HG03354 (cell line): ENCODE data around the gene SLCO2A1.

Source experiments
- ATAC-seq: cut with Tn5 transposase; IDR thresholded peaks from one replicate; pipeline ENCODE4 v1.9.1; 2021; ENCODE audit warnings: mild to moderate bottlenecking; ENCODE audit not compliant: unreplicated experiment, poor library complexity, severe bottlenecking

The SLCO2A1 gene

GRCh38 chr3:134064081-134064480 is 34.4 kb upstream of the SLCO2A1 start:
- no peak for ATAC-seq

- ATAC-seq: no peak
Measured at GRCh38 chr3:134061401-134061800, 31.7 kb upstream of the SLCO2A1 start.

DNA sequence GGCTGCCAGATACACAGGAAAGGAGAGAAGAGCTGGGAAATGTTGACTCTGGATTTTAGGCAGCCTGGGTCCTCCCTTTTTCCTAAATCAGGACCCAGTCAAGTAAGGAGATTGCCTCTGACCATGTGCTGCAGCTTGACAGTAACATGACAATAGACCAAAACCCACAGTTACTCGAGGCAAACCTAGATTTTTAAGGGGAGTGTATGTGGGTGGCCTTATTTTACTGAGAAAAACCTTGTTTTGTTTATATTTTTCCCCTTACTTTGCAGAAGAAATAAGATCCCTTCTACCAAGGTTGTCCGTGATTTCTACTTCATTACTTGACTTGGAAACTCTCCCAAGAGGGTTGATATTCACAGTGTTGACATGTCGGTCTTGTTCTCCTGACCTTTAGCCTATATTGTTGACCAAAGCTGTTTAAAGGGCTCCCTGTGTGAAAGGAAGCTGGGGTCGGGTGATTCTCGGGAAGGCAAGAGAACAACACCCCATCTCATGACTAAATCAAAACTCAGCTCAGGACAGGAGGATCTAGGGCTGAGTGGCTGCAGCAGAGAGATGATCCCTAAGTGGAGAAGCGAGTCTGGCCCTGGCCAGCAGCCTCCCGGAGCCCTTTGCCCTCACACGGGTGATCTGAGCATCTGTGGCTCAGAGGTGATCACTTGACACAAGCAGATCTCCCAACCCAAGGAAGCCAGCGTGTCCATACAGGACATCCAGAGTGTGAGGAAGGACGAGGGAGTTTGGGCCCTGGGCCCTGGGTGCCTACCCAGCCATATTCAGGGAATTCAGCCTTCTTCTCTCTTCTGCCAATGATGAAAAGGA is 31.0 kb upstream of the SLCO2A1 start:
- no peak for ATAC-seq

DNA sequence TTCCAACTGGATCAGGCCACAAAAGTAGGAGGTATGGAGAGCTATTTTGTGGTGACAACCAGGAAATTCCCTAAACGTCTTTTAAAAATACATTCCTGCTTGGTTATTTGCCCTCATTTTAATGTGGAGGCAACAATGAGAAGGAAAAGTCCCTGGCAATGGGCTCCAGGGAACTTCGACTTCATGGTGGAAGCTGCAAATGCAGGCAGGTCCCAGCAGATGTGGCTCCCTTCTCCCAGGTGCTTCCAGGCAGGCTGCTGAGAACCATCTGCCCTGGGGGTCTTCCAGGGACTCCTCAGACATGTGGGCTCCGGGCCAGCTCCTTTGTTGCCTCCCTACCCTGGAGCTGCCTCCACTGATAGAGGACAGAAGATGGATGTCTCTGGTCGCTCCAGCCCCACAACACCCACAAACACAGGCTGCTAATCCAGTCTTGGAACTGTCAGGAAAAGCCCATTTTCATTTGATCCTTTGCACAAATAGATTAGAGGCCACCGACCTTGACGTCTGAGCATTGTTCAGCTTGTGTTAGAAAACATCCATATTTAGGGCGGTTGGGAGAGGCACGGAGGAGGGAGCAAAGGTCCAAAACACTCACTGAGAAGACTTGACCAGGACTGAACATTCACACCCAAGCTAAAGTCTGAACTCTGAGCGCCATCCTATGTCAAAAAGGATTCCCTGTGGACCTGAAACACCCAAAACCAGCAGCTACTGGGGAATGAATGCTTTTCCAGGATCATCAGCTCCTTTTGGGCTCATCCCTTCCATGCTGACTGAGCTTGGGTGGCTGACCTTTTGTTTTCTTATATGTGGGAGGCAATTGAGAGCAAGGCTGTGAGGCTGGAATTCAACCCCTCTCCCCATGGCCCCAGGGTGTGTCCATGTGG is 30.2 kb upstream of the SLCO2A1 start:
- no peak for ATAC-seq

GRCh38 chr3:134059035-134059601 is 29.4 kb upstream of the SLCO2A1 start:
- ATAC-seq: no peak

DNA sequence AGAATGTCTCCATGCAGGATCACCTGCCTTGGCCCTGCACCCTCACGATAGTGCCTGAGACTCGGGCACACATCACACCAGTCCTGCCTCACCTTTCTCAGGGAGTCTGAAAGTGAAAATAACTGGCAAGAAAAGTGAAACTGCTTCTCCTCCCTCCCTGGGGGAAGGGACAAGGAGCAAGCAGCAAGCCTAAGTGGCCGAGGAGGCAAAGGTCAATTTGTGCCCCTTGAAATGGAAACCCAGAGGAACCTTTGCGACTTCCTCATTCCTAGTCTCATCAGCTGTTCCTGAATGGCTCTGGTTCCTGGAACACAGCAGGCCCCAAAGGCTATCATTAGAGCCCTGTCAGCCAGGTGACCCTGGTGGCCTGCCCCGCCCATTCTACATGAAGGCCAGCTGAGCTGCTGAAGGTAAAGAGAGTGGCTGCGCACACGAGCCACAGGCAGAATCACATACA is 28.0 kb upstream of the SLCO2A1 start:
- no peak for ATAC-seq

DNA sequence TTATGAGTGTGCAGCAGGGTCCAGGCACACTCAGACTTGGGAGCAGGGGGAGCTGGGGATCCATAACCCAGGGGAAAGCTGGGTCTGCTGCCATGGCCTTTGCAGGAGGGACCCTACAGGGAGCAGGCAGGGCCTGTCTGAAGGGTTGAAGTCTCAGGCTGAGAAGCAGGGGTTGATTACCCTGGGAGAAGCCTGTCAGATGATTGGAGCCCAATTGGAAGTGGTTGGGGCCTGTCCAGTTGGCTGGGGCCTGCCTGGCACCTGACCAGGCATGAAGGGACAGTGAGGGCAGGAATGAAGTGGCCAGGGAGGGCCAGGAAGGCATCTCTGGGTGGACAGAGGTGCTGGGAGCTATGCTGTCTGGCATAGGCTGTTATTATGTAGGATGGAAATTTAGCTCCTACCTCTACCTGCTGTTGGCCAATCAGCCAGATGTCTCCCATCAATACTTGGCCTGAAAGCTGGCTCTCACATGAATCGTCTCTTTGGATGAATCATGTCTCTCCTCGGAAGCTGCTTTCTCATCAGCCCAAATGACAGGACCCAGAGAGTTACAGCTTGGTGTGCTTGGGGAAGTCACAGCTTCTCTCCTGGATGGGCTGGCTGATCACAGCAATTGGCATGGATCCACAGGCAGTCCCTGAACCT is 27.4 kb upstream of the SLCO2A1 start:
- ATAC-seq: no peak

- no peak for ATAC-seq
Measured at GRCh38 chr3:134056464-134056891, 26.8 kb upstream of the SLCO2A1 start.

GRCh38 chr3:134055661-134056060 is 25.9 kb upstream of the SLCO2A1 start:
- no peak for ATAC-seq

DNA sequence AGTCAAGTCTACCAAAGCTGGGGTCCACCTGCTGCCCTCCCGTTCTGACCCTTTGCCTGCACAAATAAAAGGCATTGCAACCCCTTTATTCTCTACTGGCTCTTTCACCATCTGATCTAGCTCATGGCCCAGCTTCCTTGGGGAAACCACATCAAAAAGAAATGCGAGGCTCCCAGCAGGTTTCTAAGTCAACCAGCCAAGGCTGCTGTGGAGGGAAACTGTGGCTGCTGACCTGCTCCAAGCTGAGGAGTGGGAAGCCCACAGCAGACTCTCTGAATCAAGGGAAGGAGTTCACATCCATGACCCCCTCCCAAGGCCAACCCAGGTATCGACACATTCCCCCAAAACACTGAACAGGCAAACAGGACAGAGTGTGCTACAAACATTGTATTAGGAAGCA is 25.2 kb upstream of the SLCO2A1 start:
- ATAC-seq: no peak

GRCh38 chr3:134054231-134054630 is 24.5 kb upstream of the SLCO2A1 start:
- no peak for ATAC-seq

DNA sequence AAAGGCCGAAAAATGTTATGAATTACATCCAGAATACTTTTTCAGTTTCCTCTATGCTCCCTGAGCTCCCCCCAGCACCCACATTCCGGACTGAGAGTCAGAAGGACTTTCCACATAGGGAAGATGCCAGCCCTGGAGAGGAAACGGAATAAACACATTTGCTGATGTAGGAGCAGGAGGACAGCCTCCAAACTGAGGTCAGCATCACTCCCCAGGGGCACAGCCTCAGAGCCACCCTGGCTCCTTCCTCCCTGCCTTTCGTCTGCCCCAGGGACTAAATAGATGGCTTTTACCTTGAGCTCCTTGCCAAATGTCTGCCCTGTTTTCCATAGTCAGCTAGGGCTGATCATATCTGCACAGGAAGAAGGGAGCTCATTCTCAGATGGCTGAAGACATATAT is 22.6 kb upstream of the SLCO2A1 start:
- ATAC-seq: no peak

DNA sequence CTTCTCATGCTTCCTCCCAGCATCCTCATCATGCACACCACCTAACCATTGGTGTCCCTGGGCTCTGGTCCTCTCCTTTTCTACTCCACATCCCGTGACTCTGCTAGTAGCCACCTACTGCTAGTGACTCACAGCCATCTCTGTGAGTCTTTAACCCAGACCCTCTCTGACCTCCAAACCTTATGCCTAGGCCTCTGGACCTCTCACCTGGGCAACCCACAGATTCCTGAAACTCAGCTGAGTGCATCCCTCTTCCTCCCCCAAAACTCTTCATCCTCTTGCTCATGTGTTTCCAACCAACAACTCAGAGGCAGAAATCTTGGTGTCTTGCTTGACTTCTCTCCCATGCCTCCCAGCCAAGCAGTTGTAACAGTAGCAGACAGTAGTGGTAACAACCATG is 20.0 kb upstream of the SLCO2A1 start:
- ATAC-seq: no peak

- no peak for ATAC-seq
Measured at GRCh38 chr3:134048278-134048996, 18.7 kb upstream of the SLCO2A1 start.

GRCh38 chr3:134044459-134044858 is 14.7 kb upstream of the SLCO2A1 start:
- no peak for ATAC-seq

DNA sequence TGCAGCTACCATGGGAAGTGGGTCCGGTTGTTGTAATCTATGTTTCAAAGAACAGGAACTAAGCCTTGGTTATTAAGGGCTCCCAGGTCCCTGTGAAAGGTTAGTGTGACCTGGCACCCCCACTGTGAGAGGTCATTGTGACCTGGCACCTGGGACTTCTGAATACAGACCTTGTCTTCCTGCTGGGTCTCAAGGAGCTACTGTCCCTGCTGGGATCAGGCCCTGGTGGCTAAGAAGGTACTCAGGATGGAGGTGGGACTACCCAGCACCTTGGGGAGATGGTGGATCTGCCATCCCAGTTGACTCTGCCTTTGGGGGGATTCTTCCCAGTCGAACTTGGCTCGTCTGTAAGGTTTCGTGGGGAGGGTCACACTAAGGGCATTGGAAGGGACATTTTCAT is 10.3 kb upstream of the SLCO2A1 start:
- ATAC-seq: no peak

GRCh38 chr3:134039161-134039862 is 9.6 kb upstream of the SLCO2A1 start:
- no peak for ATAC-seq

DNA sequence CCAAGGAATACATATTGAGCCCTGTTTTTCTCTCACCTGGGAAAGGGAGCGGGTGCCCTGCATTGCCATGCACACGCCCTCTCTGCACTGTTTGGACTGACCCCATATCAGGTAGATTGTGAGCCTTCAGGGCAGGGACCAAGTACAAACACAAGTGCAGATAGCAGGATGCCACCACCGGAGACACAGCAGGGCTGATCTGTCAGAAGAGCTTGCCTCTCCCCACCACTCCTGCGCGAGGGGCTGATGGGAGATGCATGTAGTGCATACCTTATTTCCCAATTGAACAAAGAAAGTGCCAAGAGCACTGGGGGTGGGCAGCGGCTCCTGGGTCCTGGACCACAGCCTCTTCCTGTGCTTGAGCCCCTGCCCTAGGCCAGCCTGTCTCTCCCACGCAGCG is 9.0 kb upstream of the SLCO2A1 start:
- ATAC-seq: no peak

DNA sequence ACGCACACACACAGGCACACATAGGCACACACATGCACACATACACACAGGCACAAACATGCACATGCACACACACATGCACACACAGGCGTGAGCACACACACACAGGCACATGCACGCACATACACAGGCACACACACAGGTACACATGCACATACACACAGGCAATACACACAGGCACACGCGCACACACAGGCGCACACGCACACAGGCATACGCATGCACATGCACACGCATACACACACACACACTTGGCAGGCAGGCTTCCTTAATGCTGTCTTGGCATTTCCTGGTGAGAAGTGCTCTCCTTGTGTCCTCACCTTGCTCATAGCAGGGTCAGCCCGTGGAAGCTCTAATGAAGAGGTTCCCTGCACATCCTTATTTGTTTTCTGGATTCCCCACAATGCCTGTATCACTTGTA is 8.4 kb upstream of the SLCO2A1 start:
- no peak for ATAC-seq
